Mammary epithelial cell (primary cell): ENCODE data around the gene ZMYND19.

ENCODE experiments used
- EZH2 ChIP-seq: IDR thresholded peaks from 2 replicates; pipeline ENCODE4 v1.6.1; 2012; ENCODE audit warnings: low read length, inconsistent platforms, borderline replicate concordance
- TF ChIP-seq, protein P1 (sequence below), 2 donors: IDR thresholded peaks in 1 of 2; conservative IDR thresholded peaks in 1 of 2; 2 replicates each; pipeline ENCODE4 v1.5.1; 2011 to 2012; ENCODE audit warnings: inconsistent platforms in 2 of 2, low read length in 2 of 2, mild to moderate bottlenecking in 2 of 2, control low read depth in 1 of 2, low read depth in 1 of 2; ENCODE audit not compliant: insufficient read depth in 1 of 2; ENCODE audit errors: extremely low read depth in 1 of 2

DNA sequence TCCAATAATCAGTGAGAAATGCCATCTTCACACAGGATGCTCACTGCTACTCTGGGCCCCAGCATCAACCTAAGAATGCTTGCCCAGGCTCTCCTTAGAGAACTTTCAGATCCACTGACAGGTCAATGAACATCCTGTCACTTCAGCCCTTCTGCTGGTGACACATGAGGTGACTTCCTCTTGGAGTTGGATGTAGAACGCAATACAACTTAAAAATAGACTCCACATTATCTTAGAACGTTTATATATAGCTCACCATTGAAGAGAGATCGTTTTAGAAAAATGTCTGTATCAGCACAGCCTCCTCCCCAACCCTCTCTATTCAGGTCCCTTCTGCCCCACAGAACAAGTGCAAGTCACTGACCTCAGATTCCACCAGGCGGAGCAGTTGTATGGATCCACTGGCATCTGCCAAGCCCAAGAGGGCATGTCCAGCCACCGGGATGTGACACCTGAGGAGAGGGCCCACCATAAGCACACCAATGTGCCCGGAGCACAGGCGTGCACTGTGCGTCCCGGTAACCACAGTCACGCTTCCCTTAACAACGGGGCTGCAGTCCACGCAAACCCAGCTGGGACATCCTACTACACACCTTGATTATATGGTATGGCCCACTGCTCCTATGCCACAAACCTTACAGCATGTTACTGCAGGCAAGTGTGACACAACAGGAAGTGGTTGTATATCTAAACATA lies 14.4 kb downstream of the ZMYND19 start:
- TF ChIP-seq, protein P1, sequence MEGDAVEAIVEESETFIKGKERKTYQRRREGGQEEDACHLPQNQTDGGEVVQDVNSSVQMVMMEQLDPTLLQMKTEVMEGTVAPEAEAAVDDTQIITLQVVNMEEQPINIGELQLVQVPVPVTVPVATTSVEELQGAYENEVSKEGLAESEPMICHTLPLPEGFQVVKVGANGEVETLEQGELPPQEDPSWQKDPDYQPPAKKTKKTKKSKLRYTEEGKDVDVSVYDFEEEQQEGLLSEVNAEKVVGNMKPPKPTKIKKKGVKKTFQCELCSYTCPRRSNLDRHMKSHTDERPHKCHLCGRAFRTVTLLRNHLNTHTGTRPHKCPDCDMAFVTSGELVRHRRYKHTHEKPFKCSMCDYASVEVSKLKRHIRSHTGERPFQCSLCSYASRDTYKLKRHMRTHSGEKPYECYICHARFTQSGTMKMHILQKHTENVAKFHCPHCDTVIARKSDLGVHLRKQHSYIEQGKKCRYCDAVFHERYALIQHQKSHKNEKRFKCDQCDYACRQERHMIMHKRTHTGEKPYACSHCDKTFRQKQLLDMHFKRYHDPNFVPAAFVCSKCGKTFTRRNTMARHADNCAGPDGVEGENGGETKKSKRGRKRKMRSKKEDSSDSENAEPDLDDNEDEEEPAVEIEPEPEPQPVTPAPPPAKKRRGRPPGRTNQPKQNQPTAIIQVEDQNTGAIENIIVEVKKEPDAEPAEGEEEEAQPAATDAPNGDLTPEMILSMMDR (conservative IDR thresholded peaks at IDR 0.05 in 1 of 2, IDR thresholded peaks at IDR 0.05 in 1 of 2; ENCODE audit: extremely low read depth in 1 of 2, insufficient read depth in 1 of 2, low read depth in 1 of 2, low read length in 2 of 2) = no peak
- no peak for TF ChIP-seq EZH2
